K562 (cell line): ENCODE results near the gene CTSF. TPM values are rescaled to one million over a fixed set of nuclear protein-coding genes. Genes with fewer than 3 reads are reported as not detected.

ENCODE experiments used
- ETS1 ChIP-seq: conservative IDR thresholded peaks from 2 replicates; pipeline ENCODE4 v1.6.1; 2011; ENCODE audit warnings: low read depth, mild to moderate bottlenecking, low read length; ENCODE audit not compliant: control insufficient read depth
- ETV1 ChIP-seq: fragments of 450-650 bp; conservative IDR thresholded peaks from 2 replicates; pipeline ENCODE4 v1.6.1; 2016; ENCODE audit warnings: missing genetic modification characterization, control low read depth, low read depth, missing compliant biosample characterization
- FOSL1 ChIP-seq: fragments of 200-800 bp; sonication (Bioruptor generic); conservative IDR thresholded peaks from 2 replicates; pipeline ENCODE4 v1.6.1; 2016; ENCODE audit warnings: missing genetic modification characterization, missing compliant biosample characterization
- FOXA1 ChIP-seq: fragments of 450-650 bp; IDR thresholded peaks from 2 replicates; pipeline ENCODE4 v1.6.1; 2016; ENCODE audit warnings: mild to moderate bottlenecking, borderline replicate concordance
- NR2C2 ChIP-seq, 2 experiments: fragments of 200-800 bp in 1 of 2; sonication (Bioruptor generic) in 1 of 2; sonication (generic) in 1 of 2; formaldehyde crosslinking in 1 of 2; IDR thresholded peaks; 2 replicates each; pipeline versions ENCODE4 v1.6.1 to v1.8.0; 2016 to 2022; ENCODE audit warnings: mild to moderate bottlenecking in 1 of 2, missing compliant biosample characterization in 1 of 2, missing genetic modification characterization in 1 of 2, missing genetic modification reagents in 1 of 2
- NRF1 ChIP-seq, 2 experiments: fragments of 450-650 bp; IDR thresholded peaks in 1 of 2; conservative IDR thresholded peaks in 1 of 2; 2 replicates each; pipeline ENCODE4 v1.6.1; 2014; ENCODE audit warnings: mild to moderate bottlenecking in 2 of 2
- RBM22 ChIP-seq: fragments of 200-400 bp; formaldehyde crosslinking; IDR thresholded peaks from 2 replicates; pipeline ENCODE4 v1.6.1; 2018; ENCODE audit warnings: low read length, low read depth; ENCODE audit not compliant: poor library complexity, severe bottlenecking
- ZBTB11 ChIP-seq, 3 experiments: fragments of 200-800 bp in 1 of 3; fragments of 250-450 bp in 1 of 3; fragments of 450-650 bp in 1 of 3; sonication (Bioruptor Pico) in 1 of 3; sonication (Bioruptor generic) in 1 of 3; formaldehyde crosslinking in 1 of 3; IDR thresholded peaks; 2 replicates each; pipeline versions ENCODE4 v1.6.1 to v1.8.0; 2016 to 2022; ENCODE audit warnings: mild to moderate bottlenecking in 2 of 3, missing genetic modification characterization in 2 of 3, missing compliant biosample characterization in 1 of 3, moderate library complexity in 1 of 3
- ZBTB26 ChIP-seq: fragments of 450-650 bp; formaldehyde crosslinking; IDR thresholded peaks from 2 replicates; pipeline ENCODE4 v1.4.0; 2022; ENCODE audit warnings: missing genetic modification characterization
- ZNF75A ChIP-seq: fragments of 450-650 bp; formaldehyde crosslinking; IDR thresholded peaks from 2 replicates; pipeline ENCODE4 v1.4.0; 2020; ENCODE audit warnings: mild to moderate bottlenecking
- polyA plus RNA-seq, 8 experiments: library from polyadenylated mRNA; depleted of rRNA in 4 of 8; stranded (reverse) in 5 of 8; unstranded in 3 of 8; fragments of >200 nt; fragmentation: Nextera tagmentation in 2 of 8; fragmentation: Illumina TruSeq in 1 of 8; extraction: Ambion mirVana in 2 of 8; extraction: Trizol in 1 of 8; gene quantifications; 2 replicates each; pipeline versions ENCODE4 v1.2.1 to v1.2.3, GENCODE V29; 2011 to 2014; ENCODE audit warnings: inconsistent platforms in 1 of 8, missing spikeins in 1 of 8
- total RNA-seq, 7 experiments: library from RNA; depleted of rRNA in 6 of 7; stranded (reverse); fragments of >200 nt in 6 of 7; fragmentation: Illumina TruSeq in 2 of 7; extraction: Trizol in 2 of 7; gene quantifications; 2 replicates each; pipeline versions ENCODE4 v1.2.1 to v1.2.3, GENCODE V29; 2011 to 2021; ENCODE audit warnings: low replicate concordance in 1 of 7

Gene CTSF
- total and polyA plus RNA-seq, 9 of the 15 experiments (the other 6 are each of a cell fraction or from before 2014, with no cell fraction given): 0.41 to 10.5 (median 3.8) TPM

GRCh38 chr11:66617155-66617834 lies 48.9 kb upstream of the CTSF start (continued):
- TF ChIP-seq FOXA1 (no peak), ZBTB26 (CRISPR knock-in tag) (no peak), NRF1 (conservative IDR thresholded peaks at IDR 0.05 in 1 of 2, IDR thresholded peaks at IDR 0.05 in 1 of 2) (no peak), ETS1 (0 out of 2 replicates have a peak, but pooled peaks have one; percentile 45), ZNF75A (CRISPR knock-in tag) (no peak), ZBTB11 (CRISPR knock-in tag; IDR thresholded peaks at IDR 0.05) (0 out of 6 replicates have a peak, but pooled peaks of 2 of the 3 experiments have one; percentile 9 to 28), FOSL1 (tag) (0 out of 2 replicates have a peak, but pooled peaks have one; percentile 3), RBM22 (peak; percentile 70), NR2C2 (CRISPR knock-in tag; IDR thresholded peaks at IDR 0.05) (no peak), NR2C2 (tag; IDR thresholded peaks at IDR 0.05) (peak; percentile 5; the same call in 1 of the 2 replicates), ETV1 (tag) (no peak)
